ENCODE measurements around the gene STMN3.

- TF ChIP-seq POLR2A (IDR thresholded peaks at IDR 0.05) (peak; percentile 60 to 83), CTCF (IDR thresholded peaks at IDR 0.05) (no peak)
These were observed 26.0 kb downstream of the STMN3 start for GRCh38 chr20:63627129-63627750.

Measured in uterus (tissue), 2 donors.